GM12878 (cell line): ENCODE measurements around the gene KDSR. TPM values are rescaled to one million over a fixed set of nuclear protein-coding genes. Genes with fewer than 3 reads are reported as not detected.

Source experiments
- ATF7 ChIP-seq: fragments of 450-650 bp; IDR thresholded peaks from 2 replicates; pipeline ENCODE4 v1.6.1; 2016; ENCODE audit warnings: low read depth, mild to moderate bottlenecking
- CBX3 ChIP-seq: fragments of 200-600 bp; sonication (generic); IDR thresholded peaks from 2 replicates; pipeline ENCODE4 v1.6.1; 2016; ENCODE audit warnings: low read depth, borderline replicate concordance
- ETV6 ChIP-seq, 2 experiments: fragments of 450-650 bp in 1 of 2; IDR thresholded peaks in 1 of 2; conservative IDR thresholded peaks in 1 of 2; 2 replicates each; pipeline ENCODE4 v1.6.1; 2014; ENCODE audit warnings: antibody characterized with exemption in 1 of 2, borderline replicate concordance in 1 of 2, low read depth in 1 of 2, mild to moderate bottlenecking in 1 of 2, moderate library complexity in 1 of 2
- FOXM1 ChIP-seq: IDR thresholded peaks from 2 replicates; pipeline ENCODE4 v1.6.1; 2012; ENCODE audit warnings: low read depth, mild to moderate bottlenecking, inconsistent platforms, low read length, moderate library complexity
- HDGF ChIP-seq: fragments of 450-650 bp; IDR thresholded peaks from 2 replicates; pipeline ENCODE4 v1.6.1; 2016; ENCODE audit warnings: antibody characterized with exemption
- IRF4 ChIP-seq: IDR thresholded peaks from 2 replicates; pipeline ENCODE4 v1.6.1; 2011; ENCODE audit warnings: low read depth, low read length
- JUND ChIP-seq: IDR thresholded peaks from 2 replicates; pipeline ENCODE4 v1.6.1; 2012; ENCODE audit warnings: low read depth, mild to moderate bottlenecking, low read length, improper control_type of control experiment, moderate library complexity
- KDM1A ChIP-seq: fragments of 200-600 bp; sonication (generic); IDR thresholded peaks from 2 replicates; pipeline ENCODE4 v1.6.1; 2016; ENCODE audit warnings: borderline replicate concordance
- MXI1 ChIP-seq: fragments of 150-350 bp; IDR thresholded peaks from 2 replicates; pipeline ENCODE4 v1.6.1; 2011; ENCODE audit warnings: low read depth, mild to moderate bottlenecking, inconsistent platforms, low read length, improper control_type of control experiment
- POLR2AphosphoS5 ChIP-seq: IDR thresholded peaks from 2 replicates; pipeline ENCODE4 v1.6.1; 2011; ENCODE audit warnings: mild to moderate bottlenecking, low read length, inconsistent platforms
- RELA ChIP-seq: fragments of 450-650 bp; IDR thresholded peaks from 2 replicates; pipeline ENCODE4 v1.8.0; 2014; ENCODE audit warnings: borderline replicate concordance; ENCODE audit not compliant: partially characterized antibody
- SREBF1 ChIP-seq: IDR thresholded peaks from 2 replicates; pipeline ENCODE4 v1.6.1; 2012; ENCODE audit warnings: mild to moderate bottlenecking, low read length
- SUPT20H ChIP-seq: IDR thresholded peaks from 2 replicates; pipeline ENCODE4 v1.6.1; 2011; ENCODE audit warnings: low read depth, mild to moderate bottlenecking, low read length, moderate library complexity, borderline replicate concordance; ENCODE audit not compliant: control insufficient read depth
- TAF1 ChIP-seq: IDR thresholded peaks from 2 replicates; pipeline ENCODE4 v1.6.1; 2011; ENCODE audit warnings: mild to moderate bottlenecking, low read depth, low read length, borderline replicate concordance
- TBL1XR1 ChIP-seq: IDR thresholded peaks from 2 replicates; pipeline ENCODE4 v1.6.1; 2012; ENCODE audit warnings: low read depth, low read length, improper control_type of control experiment
- ZNF24 ChIP-seq: fragments of 450-650 bp; IDR thresholded peaks from 2 replicates; pipeline ENCODE4 v1.6.1; 2017; ENCODE audit warnings: antibody characterized with exemption, mild to moderate bottlenecking
- polyA plus RNA-seq, 11 experiments: library from polyadenylated mRNA; depleted of rRNA in 4 of 11; unstranded in 6 of 11; stranded (reverse) in 5 of 11; fragments of >200 nt; fragmentation: Nextera tagmentation in 4 of 11; fragmentation: Illumina TruSeq in 1 of 11; extraction: Ambion mirVana in 4 of 11; extraction: Trizol in 1 of 11; gene quantifications; 1 replicate in 1 of 11; 2 replicates in 10 of 11; pipeline versions ENCODE4 v1.2.1 to v1.2.3, GENCODE V29; 2011 to 2016; ENCODE audit warnings: inconsistent platforms in 2 of 11, missing spikeins in 2 of 11, low read depth in 1 of 11
- total RNA-seq, 4 experiments: library from RNA; depleted of rRNA in 3 of 4; stranded (reverse); fragments of >200 nt in 3 of 4; fragmentation: Illumina TruSeq in 1 of 4; extraction: Trizol in 1 of 4; gene quantifications; 2 replicates each; pipeline versions ENCODE4 v1.2.1 to v1.2.3, GENCODE V29; 2013 to 2021
- TF ChIP-seq, protein P1 (sequence below): fragments of 450-650 bp; IDR thresholded peaks from 2 replicates; pipeline ENCODE4 v1.6.1; 2017; ENCODE audit warnings: antibody characterized with exemption, mild to moderate bottlenecking, moderate library complexity
- TF ChIP-seq, protein P2 (sequence below): fragments of 450-650 bp; IDR thresholded peaks from 2 replicates; pipeline ENCODE4 v1.6.1; 2018; ENCODE audit warnings: borderline replicate concordance, mild to moderate bottlenecking; ENCODE audit not compliant: partially characterized antibody
- TF ChIP-seq, protein P3 (sequence below): fragments of 150-350 bp; IDR thresholded peaks from 2 replicates; pipeline ENCODE4 v1.6.1; 2016; ENCODE audit warnings: low read depth, low read length

The KDSR gene
- total and polyA plus RNA-seq, 10 of the 15 experiments (the other 5 are each of a cell fraction or from before 2014, with no cell fraction given): 5.2 to 25.9 (median 14.3) TPM

DNA sequence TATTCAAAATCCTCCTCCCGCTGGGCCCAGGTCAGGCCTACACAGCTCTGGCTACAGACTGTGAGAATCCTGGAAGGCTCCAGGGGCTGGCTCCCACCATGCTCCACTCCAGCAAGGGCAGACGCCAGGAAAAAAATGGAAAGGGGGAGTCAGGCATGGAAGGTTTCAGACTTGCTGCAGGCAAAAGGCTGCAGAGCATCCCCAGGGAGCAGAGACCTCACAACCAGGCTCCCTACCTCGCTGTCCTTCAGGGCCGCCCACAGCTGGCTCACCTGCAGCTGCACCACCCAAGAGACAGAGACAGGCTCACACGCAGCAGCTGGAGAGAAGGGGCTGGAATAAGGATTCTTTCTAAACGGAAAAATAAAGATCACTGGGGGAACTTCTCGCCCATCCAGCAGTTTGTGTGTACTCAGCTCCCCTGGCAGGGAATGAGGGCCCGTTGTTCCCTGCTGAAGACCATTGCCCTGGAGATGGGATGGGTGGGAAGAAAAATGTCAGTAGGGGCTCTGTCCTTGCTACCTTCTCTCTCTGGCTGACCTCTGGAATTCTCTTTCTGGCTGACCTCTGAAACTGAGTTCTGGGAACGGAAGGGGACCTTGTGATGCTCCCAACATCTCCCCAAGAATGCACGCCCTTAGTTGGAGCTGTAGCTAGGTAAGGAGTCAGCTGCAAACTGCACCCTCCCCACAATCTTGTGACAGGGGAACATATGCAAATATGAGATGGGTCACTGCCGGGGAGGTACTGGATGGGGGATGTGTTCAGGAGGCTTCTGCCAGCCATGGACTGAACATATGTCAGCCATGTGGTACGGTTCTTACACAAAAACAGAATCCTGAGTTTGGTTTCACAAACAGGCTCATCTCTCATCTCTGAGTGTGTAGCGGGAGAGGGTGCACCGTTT is 81.9 kb downstream of the KDSR start (continued):
- TF ChIP-seq TBL1XR1 (0 out of 2 replicates have a peak, but pooled peaks have one; percentile 8), CBX3 (no peak), HDGF (no peak), SUPT20H (no peak), TAF1 (no peak), IRF4 (no peak), KDM1A (no peak), SREBF1 (no peak), POLR2AphosphoS5 (0 out of 2 replicates have a peak, but pooled peaks have one; percentile 58), FOXM1 (no peak), JUND (no peak), ZNF24 (no peak), MXI1 (peak; percentile 87), RELA (no peak), ATF7 (no peak), ETV6 (conservative IDR thresholded peaks at IDR 0.05 in 1 of 2, IDR thresholded peaks at IDR 0.05 in 1 of 2; ENCODE audit: borderline replicate concordance in 1 of 2, low read depth in 1 of 2) (no peak)
- TF ChIP-seq, protein P1, sequence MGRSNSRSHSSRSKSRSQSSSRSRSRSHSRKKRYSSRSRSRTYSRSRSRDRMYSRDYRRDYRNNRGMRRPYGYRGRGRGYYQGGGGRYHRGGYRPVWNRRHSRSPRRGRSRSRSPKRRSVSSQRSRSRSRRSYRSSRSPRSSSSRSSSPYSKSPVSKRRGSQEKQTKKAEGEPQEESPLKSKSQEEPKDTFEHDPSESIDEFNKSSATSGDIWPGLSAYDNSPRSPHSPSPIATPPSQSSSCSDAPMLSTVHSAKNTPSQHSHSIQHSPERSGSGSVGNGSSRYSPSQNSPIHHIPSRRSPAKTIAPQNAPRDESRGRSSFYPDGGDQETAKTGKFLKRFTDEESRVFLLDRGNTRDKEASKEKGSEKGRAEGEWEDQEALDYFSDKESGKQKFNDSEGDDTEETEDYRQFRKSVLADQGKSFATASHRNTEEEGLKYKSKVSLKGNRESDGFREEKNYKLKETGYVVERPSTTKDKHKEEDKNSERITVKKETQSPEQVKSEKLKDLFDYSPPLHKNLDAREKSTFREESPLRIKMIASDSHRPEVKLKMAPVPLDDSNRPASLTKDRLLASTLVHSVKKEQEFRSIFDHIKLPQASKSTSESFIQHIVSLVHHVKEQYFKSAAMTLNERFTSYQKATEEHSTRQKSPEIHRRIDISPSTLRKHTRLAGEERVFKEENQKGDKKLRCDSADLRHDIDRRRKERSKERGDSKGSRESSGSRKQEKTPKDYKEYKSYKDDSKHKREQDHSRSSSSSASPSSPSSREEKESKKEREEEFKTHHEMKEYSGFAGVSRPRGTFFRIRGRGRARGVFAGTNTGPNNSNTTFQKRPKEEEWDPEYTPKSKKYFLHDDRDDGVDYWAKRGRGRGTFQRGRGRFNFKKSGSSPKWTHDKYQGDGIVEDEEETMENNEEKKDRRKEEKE: no peak
- TF ChIP-seq, protein P2, sequence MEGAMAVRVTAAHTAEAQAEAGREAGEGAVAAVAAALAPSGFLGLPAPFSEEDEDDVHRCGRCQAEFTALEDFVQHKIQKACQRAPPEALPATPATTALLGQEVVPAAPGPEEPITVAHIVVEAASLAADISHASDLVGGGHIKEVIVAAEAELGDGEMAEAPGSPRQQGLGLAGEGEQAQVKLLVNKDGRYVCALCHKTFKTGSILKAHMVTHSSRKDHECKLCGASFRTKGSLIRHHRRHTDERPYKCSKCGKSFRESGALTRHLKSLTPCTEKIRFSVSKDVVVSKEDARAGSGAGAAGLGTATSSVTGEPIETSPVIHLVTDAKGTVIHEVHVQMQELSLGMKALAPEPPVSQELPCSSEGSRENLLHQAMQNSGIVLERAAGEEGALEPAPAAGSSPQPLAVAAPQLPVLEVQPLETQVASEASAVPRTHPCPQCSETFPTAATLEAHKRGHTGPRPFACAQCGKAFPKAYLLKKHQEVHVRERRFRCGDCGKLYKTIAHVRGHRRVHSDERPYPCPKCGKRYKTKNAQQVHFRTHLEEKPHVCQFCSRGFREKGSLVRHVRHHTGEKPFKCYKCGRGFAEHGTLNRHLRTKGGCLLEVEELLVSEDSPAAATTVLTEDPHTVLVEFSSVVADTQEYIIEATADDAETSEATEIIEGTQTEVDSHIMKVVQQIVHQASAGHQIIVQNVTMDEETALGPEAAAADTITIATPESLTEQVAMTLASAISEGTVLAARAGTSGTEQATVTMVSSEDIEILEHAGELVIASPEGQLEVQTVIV: no peak
- TF ChIP-seq, protein P3, sequence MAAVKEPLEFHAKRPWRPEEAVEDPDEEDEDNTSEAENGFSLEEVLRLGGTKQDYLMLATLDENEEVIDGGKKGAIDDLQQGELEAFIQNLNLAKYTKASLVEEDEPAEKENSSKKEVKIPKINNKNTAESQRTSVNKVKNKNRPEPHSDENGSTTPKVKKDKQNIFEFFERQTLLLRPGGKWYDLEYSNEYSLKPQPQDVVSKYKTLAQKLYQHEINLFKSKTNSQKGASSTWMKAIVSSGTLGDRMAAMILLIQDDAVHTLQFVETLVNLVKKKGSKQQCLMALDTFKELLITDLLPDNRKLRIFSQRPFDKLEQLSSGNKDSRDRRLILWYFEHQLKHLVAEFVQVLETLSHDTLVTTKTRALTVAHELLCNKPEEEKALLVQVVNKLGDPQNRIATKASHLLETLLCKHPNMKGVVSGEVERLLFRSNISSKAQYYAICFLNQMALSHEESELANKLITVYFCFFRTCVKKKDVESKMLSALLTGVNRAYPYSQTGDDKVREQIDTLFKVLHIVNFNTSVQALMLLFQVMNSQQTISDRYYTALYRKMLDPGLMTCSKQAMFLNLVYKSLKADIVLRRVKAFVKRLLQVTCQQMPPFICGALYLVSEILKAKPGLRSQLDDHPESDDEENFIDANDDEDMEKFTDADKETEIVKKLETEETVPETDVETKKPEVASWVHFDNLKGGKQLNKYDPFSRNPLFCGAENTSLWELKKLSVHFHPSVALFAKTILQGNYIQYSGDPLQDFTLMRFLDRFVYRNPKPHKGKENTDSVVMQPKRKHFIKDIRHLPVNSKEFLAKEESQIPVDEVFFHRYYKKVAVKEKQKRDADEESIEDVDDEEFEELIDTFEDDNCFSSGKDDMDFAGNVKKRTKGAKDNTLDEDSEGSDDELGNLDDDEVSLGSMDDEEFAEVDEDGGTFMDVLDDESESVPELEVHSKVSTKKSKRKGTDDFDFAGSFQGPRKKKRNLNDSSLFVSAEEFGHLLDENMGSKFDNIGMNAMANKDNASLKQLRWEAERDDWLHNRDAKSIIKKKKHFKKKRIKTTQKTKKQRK: no peak
